Glomerular endothelial cell (primary cell): ENCODE results near the gene H6PD. TPM values are rescaled to one million over a fixed set of nuclear protein-coding genes. Genes with fewer than 3 reads are reported as not detected.

Experiments used
- DNase-seq: peaks from one replicate; pipeline ENCODE4 v3.0.0-alpha.2; 2011; ENCODE audit warnings: low read depth, low spot score; ENCODE audit errors: extremely low read depth
- total RNA-seq: library from RNA; depleted of rRNA; stranded (reverse); fragments of >200 nt; gene quantifications from 2 replicates; pipeline ENCODE4 v1.2.3, GENCODE V29; 2015

The H6PD gene
- total RNA-seq, 1 donor from 2014 or later: 54.3 TPM

- no peak for DNase-seq
Observed at GRCh38 chr1:9313576-9313975, 79.0 kb downstream of the H6PD start.

- no peak for DNase-seq
Observed at GRCh38 chr1:9314111-9314510, 79.5 kb downstream of the H6PD start.

- no peak for DNase-seq
Observed at GRCh38 chr1:9314711-9315379, 80.3 kb downstream of the H6PD start.

- no peak for DNase-seq
Observed at GRCh38 chr1:9315411-9316079, 81.0 kb downstream of the H6PD start.

GRCh38 chr1:9316080-9316444, 81.5 kb downstream of the H6PD start:
- DNase-seq: no peak

GRCh38 chr1:9316512-9316911, 81.9 kb downstream of the H6PD start:
- no peak for DNase-seq

GRCh38 chr1:9317072-9317471, 82.5 kb downstream of the H6PD start:
- no peak for DNase-seq

GRCh38 chr1:9317591-9318417, 83.2 kb downstream of the H6PD start:
- DNase-seq: peak; percentile 61

- DNase-seq: no peak
Observed at GRCh38 chr1:9319208-9319788, 84.7 kb downstream of the H6PD start.

- DNase-seq: no peak
Observed at GRCh38 chr1:9319789-9320519, 85.4 kb downstream of the H6PD start.

Other genes with a start within 250 kb of the H6PD start
- not detected in 2 replicates for gene SLC2A7, start 208.4 kb upstream of the H6PD start, total RNA-seq
- gene SLC2A5, start 165.1 kb upstream of the H6PD start, total RNA-seq: 0.18 TPM in 1 of 2 replicates, not detected in the other
- 1.8 and 3.4 TPM in 2 replicates for gene GPR157, start 105.7 kb upstream of the H6PD start, total RNA-seq
- 29.0 and 66.0 TPM in 2 replicates for gene SPSB1, start 58.1 kb downstream of the H6PD start, total RNA-seq